HG02840 (cell line): ENCODE measurements around the gene RASL11B.

Experiments
- ATAC-seq: cut with Tn5 transposase; IDR thresholded peaks from one replicate; pipeline ENCODE4 v1.9.1; 2021; ENCODE audit warnings: mild to moderate bottlenecking, moderate library complexity, moderate number of reproducible peaks; ENCODE audit not compliant: unreplicated experiment, low FRiP score

The RASL11B gene

DNA sequence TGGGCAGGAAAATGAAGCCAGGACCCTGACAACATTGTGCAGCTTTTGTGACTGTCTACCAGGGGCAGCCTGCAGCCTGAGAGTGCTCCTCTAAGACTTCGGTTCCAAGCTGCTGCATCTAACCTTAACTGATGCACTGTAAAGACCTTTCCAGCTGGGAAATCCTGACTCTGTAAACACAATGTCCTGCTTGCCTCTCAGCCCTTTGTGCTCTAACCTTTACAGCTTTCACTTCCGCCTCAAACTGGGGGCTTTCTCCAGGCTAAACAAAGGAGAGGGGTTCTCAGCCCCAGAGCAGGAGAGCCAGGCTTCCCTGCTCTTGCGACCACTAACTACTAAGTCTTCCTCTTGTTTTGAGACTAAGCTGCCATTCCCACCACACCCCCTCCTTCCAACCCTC lies 19.3 kb upstream of the RASL11B start:
- ATAC-seq = no peak

DNA sequence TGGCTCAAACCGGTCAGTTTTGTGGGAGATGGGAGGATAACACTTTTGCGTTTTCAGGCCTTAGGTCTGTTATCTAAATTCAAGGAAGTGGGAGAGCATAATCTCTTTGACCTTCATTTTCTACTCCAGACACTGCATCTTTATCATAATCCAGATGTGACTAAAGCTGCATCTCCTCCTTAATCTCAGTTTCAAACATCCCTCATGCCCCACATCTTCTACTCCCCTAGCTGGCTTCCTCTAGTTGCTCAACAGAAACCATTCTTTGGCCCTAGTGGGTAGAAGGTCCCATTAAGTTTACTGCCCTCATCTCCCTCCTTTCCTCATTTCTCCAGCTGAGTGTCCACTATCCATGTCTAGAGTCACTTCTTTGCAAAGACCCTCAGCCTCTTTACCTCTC lies 18.8 kb upstream of the RASL11B start:
- no peak for ATAC-seq

DNA sequence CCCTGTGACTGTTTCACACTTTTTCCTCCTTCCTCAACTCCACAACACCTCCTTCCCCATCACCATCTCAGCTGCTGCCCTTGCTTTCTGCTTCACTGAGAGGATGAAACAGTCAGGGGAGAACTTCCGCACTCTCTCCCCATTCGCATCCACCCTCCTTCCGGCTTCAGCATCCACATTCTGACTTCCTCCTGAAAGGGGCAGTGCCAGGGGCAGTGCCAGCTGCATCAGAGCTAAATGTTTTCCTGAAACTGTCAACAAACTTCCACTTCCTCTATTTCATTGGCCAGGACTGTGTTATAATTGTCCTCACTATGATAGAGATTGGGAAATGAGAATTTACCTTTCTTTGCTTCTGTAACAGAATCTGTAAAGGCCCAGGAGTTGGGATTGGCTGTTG lies 18.2 kb upstream of the RASL11B start:
- no peak for ATAC-seq

DNA sequence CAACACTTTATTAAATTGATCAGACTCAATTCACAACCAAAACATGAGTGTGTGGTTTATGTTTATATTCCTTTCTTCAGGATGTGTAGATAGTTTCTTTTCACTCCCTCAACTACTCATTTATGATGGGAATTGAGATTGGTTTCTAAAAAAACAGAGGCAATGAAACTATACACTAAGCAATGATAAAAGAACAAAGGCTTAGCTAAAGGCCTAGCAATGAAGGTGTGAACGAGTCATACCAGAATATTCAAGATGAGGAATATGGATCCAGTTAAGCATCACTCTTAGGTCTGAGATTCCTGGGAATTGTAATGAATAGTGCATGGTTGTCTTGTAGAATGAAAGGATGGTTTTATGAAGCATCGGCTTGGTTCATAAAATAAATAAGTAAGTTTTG lies 17.5 kb upstream of the RASL11B start:
- no peak for ATAC-seq

DNA sequence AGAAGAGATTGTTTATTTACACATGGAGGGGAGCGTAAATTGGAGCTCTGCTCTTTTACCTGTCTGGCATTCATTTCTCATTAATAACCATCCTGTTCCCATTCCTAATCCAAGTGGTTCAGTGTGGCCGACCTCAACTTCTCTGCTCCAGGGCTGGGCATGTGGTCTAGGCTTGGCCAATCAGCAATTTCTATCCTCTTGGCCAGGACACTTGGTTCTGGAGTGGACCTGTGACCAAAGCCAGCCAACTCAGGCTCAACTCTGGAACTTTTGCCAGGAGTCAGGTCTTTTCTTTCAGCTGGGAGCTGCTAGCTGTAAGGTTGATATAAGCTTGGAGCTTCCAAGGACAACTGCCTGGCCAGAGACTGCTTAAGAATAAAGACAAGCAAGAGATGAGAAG lies 15.6 kb upstream of the RASL11B start:
- no peak for ATAC-seq

DNA sequence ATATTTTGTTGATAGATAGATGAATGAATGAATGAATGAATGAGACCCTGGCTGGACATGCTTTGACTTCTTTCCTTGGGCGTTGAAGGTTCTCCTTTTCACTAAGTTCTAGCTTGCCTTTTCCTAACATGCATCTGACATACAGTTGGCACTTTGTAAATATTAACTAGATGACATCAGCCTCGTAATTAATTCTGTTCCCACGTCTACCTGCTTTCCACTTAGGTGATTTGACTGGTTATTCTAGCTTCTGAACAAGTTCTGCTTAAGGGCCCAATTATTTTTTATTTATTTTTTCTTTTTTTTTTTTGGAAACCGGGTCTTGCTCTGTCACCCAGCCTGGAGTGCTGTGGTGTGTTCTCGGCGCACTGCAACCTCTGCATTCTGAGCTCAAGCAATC lies 13.9 kb upstream of the RASL11B start:
- no peak for ATAC-seq

DNA sequence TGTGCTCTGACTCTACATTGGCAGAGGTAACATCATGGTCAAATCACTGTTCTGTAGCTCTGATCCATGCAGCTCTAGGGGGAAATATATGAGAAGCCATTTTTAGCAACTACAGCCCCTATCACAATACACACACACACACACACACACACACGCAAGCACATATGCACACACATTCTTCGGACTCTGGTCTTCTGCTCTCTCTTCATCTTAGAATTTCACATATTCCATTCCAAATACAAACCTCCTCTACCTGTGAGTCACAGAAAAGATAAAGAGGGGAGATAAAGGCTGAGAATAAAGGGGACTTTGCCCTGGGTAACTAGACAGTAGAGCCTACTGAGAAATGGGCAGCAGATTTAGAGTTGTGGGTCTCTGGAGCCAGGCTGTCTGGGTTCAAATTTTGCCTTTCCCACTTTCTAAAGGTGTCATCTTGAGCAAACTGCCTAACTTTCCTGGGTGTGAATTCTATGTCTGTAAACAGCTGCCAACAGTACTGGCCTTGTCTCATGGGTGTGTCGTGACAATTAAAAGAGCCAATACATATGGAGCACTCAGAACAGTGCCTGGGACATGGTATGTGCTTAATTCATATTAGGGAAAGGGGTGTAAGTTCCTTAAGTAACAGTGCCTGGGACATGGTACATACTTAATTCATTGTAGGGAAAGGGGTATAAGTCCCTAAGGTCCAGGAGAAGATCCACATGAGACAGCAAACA lies 11.6 kb upstream of the RASL11B start:
- no peak for ATAC-seq

DNA sequence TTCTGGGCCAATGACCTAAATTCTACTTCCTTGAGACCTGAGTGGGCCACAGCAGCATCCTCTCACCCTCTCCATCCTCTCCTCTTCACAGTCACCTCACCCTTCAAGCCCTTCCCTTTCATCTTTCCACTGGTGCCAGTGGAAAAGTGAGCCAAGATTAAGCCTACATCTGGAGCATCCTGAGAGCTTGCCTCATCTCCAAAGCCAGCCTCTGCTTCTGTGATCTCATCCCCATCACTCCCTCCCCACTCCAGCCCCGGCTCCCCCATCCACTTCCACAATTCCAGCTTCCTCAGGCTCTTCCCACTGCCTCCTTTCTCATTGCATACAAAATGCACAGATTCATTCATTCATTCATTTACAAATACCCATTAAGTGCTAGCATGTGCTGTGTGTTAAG lies 10.1 kb upstream of the RASL11B start:
- ATAC-seq = no peak

DNA sequence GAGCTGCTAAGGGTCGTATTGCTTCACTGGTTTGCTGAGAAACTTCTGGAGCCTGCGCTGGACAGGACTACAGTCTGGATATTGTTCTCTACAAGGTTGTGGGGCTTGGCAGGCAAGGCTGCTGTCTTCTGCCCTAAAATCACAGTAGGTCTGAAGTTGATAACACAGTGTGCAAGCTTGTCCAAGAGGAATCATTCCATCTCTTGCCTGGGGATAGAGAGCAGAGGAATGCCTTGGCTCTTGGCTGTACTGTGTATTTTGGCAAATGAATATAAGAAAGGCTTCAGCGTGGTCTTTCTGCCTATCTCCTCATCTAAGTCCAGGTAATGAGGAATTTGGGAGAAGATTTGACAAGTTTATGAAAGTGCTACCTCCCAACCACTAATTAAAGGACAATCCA lies 9.4 kb upstream of the RASL11B start:
- no peak for ATAC-seq

DNA sequence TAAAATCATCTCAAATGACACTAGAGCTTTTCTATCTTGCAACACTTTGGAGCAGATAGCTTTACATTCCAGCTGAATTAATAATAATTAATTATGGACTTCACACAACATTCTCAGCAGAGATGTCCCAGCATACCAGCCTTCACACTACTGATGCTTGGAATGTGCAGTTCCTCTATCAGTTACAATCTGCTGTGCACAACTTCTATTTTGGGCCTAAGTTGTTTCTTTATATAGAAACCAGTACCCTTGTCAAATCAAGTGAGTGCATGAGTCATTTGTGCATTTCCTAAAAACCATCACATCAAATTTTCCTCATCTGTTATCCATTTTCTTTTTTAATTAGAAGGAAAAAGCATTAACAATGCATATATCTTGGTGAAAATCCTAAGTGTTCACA lies 8.8 kb upstream of the RASL11B start:
- ATAC-seq = no peak

DNA sequence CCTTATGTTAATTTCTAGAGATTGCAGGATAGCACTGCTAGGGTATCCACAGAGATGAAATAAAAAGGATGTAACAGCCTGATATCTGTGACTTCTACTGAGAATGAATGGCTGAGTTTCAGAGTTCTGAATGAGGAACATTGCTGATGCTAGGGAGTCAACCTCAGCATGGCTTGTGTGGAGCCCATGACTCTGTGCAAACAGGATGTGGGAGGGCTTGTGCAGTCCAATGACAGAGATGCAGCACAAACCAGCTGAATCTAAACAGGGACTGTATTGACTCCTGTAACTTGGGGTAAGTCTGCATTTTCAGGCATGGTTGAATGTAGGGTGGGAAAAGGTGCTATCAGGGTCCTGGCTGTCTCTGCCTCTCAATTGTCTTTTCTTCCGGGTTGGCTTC lies 5.3 kb upstream of the RASL11B start:
- no peak for ATAC-seq

DNA sequence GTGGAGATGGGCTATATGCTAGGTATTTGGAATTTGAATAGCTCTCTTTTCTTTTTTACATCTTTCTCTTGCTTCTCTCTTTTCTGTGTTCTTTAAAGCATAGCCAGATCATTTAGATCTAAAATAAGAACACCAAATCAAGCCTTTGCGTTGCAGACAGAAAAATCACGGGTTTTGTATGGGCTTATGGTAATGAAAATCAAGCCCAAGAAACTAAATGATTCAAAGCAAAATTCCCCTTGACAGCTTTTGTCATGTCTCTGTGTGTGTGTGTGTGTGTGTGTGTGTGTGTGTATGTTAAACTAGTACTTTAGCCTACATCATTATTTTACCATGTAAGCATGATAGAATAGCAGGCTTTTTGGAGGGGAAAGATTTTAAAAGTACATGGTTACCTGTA lies 1.8 kb upstream of the RASL11B start:
- no peak for ATAC-seq

DNA sequence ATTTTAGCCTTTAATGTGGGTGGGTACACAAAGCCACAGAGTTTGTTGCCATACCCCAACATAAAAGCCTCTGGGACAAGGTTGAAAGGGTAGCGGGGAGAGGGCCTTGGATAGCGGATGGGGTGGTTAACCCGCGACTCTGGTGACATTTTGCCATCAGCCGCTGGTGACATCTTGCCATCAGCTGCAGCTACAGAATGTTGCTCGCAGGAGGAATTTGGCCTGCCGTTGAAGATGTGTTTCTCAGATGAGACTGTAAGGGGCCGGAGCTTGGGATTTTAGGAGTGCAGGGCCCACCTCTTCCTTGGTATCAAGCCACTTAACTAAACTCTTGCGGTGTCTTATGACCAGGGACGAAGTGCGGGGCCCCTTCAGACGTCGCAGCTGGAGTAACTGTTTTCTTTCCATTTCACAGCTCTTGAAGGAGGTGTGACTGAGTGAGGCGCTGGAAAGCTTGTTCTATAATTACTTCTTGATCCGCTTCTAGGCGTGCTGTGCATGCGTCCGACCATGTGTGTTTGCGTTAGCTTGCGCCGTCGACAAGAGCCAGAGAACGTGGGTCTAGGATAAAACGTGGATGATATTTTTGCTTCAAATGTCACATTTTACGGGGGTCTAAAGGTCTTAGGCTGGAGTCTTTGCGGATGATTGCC lies 820 bp upstream of the RASL11B start:
- no peak for ATAC-seq

DNA sequence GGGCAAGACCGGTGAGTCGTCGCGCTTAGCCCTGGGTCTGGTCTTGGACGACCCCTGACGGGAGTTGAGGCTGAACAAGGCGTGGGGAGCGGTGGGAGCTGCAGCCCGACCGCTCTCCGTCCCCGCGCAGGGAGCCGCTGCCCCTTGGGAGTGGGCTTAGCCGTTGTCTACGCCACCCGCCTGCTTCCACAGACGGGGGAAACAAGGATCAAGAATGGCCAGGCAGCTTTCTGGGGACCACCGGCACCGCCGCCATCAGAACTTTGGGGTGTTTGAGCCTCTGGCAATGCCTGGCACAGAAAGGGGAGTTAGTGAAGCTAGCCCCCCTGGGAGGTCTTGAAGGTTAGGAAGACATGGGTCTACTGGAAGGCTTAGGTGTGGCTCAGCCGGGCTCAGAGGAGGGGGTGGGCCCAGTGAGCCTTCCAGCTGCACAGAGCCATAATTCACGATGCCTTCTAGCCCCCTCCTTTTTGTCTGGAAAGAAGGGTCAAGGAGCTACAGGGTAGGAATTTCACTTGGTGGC lies 583 bp downstream of the RASL11B start:
- ATAC-seq = no peak

DNA sequence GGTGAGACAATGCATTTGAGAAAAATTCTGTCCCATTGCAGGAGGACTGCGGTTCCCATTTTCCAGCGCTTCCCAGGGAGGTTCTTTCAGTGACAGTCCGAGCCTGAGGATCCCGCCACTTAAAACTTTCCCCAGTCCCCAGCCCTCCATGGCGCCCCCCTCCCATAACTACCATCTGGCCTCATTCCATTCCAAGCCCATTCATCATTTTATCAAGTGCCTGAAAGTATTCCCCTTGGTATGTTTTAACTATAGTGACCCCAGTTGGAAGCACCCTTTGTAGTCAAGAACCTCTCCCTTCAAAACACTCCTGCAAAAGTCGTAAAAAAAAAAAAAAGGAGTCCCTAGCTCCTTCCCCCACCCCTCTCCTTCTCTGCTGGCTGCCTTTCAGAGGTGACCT lies 1.2 kb downstream of the RASL11B start:
- no peak for ATAC-seq

DNA sequence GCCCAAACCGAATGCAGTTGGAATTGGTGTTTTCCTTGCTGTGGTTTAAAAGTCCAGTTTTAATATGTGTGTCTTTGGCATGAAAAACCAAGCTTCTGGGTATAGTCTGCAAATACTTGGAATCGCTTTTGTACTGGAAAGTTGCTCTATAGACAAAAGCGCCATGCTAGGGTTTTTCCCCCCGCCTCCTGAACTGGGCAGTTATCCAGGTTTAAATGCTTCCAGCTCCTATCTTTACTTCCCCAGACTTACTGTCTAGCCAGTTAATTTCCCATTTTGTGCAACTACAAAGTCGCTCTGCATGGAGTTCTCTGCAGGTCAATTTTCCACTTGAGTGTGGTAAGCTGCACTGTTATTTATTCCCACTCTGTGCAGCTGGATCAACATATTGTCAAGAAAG lies 2.7 kb downstream of the RASL11B start:
- no peak for ATAC-seq

DNA sequence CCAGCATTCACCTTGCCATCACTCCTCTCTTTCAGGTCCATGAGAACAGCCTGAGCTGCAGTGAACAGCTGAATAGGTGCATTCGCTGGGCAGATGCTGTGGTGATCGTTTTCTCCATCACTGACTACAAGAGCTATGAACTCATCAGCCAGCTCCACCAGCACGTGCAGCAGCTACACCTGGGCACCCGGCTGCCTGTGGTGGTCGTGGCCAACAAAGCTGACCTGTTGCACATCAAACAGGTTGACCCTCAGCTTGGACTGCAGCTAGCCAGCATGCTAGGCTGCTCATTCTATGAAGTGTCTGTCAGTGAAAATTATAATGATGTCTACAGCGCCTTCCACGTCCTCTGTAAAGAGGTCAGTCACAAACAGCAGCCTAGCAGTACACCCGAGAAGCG lies 3.2 kb downstream of the RASL11B start:
- no peak for ATAC-seq

DNA sequence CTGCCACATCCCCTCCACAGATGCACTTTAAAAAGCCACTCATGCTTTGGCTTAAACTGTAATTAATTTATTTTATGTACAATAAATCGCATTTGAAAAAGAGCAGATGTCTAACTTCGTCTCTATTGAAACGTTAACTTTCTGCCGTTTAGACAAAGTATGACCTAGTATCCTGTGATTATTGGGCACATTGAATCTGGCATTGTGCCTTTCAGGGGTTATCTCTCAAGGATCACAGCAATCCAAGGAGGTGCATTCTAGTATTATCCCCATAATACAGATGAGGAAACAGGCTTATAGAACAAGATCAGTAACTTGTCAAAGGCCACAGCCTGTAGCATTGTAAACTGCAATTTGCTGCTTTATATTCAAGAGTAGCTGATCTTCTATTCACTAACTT lies 4.6 kb downstream of the RASL11B start:
- ATAC-seq = no peak

DNA sequence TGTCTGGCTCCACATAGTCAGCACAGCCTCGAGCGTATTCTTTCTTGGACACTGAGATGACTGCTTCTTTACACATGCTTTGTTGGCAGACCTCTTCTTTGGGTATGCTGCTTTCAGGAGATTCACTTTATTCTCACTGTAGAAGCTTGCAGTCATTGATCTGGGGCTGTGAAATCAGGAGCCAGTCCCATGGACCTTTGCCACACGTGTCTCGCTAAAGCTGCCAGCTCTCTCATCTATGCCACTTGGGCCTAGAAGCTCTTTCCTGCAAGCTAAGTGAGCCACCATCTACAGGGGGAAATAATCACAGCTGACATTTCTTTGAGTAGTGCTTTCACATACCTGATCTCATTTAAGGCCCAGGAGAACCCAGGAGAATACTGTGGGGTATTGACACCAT lies 5.0 kb downstream of the RASL11B start:
- no peak for ATAC-seq

DNA sequence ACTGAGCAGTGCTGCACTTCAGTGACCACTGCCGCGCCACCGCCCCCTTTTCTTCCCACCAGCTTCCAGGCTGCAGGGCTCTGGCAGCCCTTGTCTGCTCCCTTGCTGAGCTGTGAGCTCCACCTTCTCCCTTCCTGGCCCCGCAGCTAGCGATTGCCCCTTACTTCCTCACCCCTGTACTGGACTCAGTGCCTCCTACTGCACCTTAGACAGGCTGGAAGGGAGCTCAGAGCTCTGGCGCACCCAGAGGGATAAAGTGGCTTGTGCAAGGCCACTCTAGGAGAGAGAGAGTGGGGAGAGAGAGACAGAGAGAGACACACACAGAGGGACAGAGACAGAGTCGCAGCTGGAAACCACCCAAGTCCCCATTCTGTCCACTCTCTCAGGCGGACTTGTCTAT lies 6.0 kb downstream of the RASL11B start:
- no peak for ATAC-seq

DNA sequence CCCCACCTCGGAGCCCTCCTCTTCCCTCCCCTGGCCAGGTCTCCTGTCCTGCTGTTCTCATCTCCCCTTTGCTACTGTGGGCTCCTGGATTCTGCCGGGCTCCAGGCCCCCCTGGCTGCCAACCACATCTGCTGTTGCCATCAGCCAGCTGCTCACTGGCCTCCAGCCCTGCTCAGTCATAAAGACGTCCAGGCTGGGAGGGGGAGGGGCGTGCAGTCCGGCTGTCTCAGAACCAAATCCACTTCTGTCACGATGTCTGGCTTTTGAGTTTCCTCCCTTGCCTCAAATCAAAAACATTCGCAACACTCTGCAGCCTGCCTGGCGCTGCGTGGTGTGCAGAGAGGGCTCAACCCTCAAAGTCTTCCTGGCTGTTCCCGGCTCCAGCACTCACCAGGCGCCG lies 7.1 kb downstream of the RASL11B start:
- no peak for ATAC-seq

DNA sequence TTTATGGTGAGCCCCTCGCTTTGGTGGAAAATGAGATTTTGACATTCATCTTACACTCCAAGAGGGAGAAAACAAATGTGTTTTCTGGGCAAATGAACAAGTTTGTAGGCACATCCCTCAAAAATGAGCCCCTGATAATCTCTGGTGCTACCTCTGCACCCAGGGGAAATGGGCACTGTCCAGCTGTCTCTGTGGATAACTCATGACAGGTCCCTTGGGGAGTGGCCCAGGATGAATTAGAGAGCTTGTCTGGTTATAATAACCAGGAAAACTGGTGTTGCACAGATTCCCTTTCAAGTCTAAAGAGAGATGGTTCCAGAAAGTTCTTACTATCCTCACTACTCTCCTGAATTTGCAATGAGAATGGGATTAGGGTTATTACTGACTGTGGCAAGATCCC lies 7.5 kb downstream of the RASL11B start:
- no peak for ATAC-seq
